Stimulated activated CD4-positive, alpha-beta T cell treated with anti-CD3 and anti-CD28 coated beads, Interleukin-4, amount 100 ng/mL, for 1 hour (primary cell): ENCODE results near the gene GP1BA.

Experiments used
- DNase-seq: peaks from one replicate; pipeline ENCODE4 v3.0.0-alpha.2; 2020

The GP1BA gene

GRCh38 chr17:4978726-4979125 is 46.6 kb downstream of the GP1BA start:
- no peak for DNase-seq

GRCh38 chr17:4980644-4981216 is 48.7 kb downstream of the GP1BA start:
- DNase-seq: no peak

- DNase-seq: no peak
Measured at GRCh38 chr17:4982305-4982704, 50.2 kb downstream of the GP1BA start.
